Caco-2 (cell line): ENCODE data around the gene ABI3BP. TPM values are rescaled to one million over a fixed set of nuclear protein-coding genes. Genes with fewer than 3 reads are reported as not detected.

ENCODE experiments used
- BruUV-seq: library from RNA; stranded (reverse); fragments of 400-500 nt; replicated peaks from 2 replicates; lab custom pipeline; 2021; lab: Mats Ljungman, UMichigan
- CTCF ChIA-PET: fragments of 300-600 bp; sonication (Branson Sonifier 250); formaldehyde crosslinking; loops from one replicate; lab custom pipeline; 2022; ENCODE audit warnings: antibody characterized with exemption; lab: Charles Lee
- POLR2A ChIA-PET: fragments of 300-600 bp; sonication (Branson Sonifier 250); formaldehyde crosslinking; loops from one replicate; lab custom pipeline; 2022; ENCODE audit warnings: antibody characterized with exemption; lab: Charles Lee
- DNase-seq, 2 experiments: peaks; one replicate each; pipeline versions ENCODE4 v3.0.0 to v3.0.0-alpha.2; 2020 to 2022
- H3K27me3 ChIP-seq: replicated peaks from 2 replicates; pipeline ENCODE4 v1.6.0; 2011; ENCODE audit warnings: low read length; ENCODE audit not compliant: control insufficient read depth, insufficient read depth
- H3K36me3 ChIP-seq: 2 replicates; pipeline ENCODE4 v1.5.1; 2011; ENCODE audit warnings: low read length; ENCODE audit not compliant: control insufficient read depth, insufficient read depth
- H3K4me1 ChIP-seq: fragments of 250-450 bp; sonication (Bioruptor Pico); 2 replicates; pipeline ENCODE4 v1.5.1; 2020; ENCODE audit warnings: mild to moderate bottlenecking
- H3K4me3 ChIP-seq: 2 replicates; pipeline ENCODE4 v1.5.1; 2011; ENCODE audit warnings: low read depth, mild to moderate bottlenecking, control low read depth, low read length
- H3K9me3 ChIP-seq: fragments of 250-450 bp; sonication (Bioruptor Pico); 2 replicates; pipeline ENCODE4 v1.5.1; 2020; ENCODE audit warnings: mild to moderate bottlenecking, moderate library complexity
- H3K27ac Mint-ChIP-seq: one replicate; pipeline ENCODE4 v1.8.0; 2022; ENCODE audit warnings: mixed read lengths; ENCODE audit not compliant: unreplicated experiment
- H3K27me3 Mint-ChIP-seq: one replicate; pipeline ENCODE4 v1.8.0; 2022; ENCODE audit warnings: mixed read lengths; ENCODE audit not compliant: insufficient read depth, unreplicated experiment
- H3K36me3 Mint-ChIP-seq: one replicate; pipeline ENCODE4 v1.8.0; 2022; ENCODE audit warnings: mild to moderate bottlenecking, mixed read lengths; ENCODE audit not compliant: insufficient read depth, unreplicated experiment
- H3K4me1 Mint-ChIP-seq: one replicate; pipeline ENCODE4 v1.8.0; 2022; ENCODE audit warnings: low read depth, mixed read lengths; ENCODE audit not compliant: unreplicated experiment
- H3K4me3 Mint-ChIP-seq: one replicate; pipeline ENCODE4 v1.8.0; 2022; ENCODE audit warnings: mild to moderate bottlenecking, moderate library complexity, mixed read lengths; ENCODE audit not compliant: unreplicated experiment
- H3K9me3 Mint-ChIP-seq: one replicate; pipeline ENCODE4 v1.8.0; 2022; ENCODE audit warnings: mixed read lengths; ENCODE audit not compliant: unreplicated experiment
- CTCF ChIP-seq, 2 experiments: fragments of 200-600 bp in 1 of 2; IDR thresholded peaks; 1 replicate in 1 of 2; 2 replicates in 1 of 2; pipeline versions ENCODE4 v1.5.1 to v1.8.0; 2011 to 2022; ENCODE audit warnings: antibody characterized with exemption in 1 of 2, control low read depth in 1 of 2, inconsistent platforms in 1 of 2, low read depth in 1 of 2, low read length in 1 of 2, mild to moderate bottlenecking in 1 of 2, moderate library complexity in 1 of 2; ENCODE audit not compliant: insufficient read depth in 1 of 2, severe bottlenecking in 1 of 2, unreplicated experiment in 1 of 2
- intact Hi-C: fragments of 100-400 bp; cut with micrococcal nuclease; formaldehyde crosslinking; loops from one replicate; pipeline ENCODE4 v1.10.0; 2022; ENCODE audit not compliant: unreplicated experiment
- total RNA-seq: library from RNA; stranded (reverse); gene quantifications from 2 replicates; pipeline ENCODE4 v1.2.3, GENCODE V29; 2022

ABI3BP gene
- total RNA-seq, 1 experiment from 2014 or later: not detected

- intact Hi-C loops: no loop called here
- no peak for DNase-seq
- no TSS peak for BruUV-seq
- H3K27ac Mint-ChIP-seq: no peak overlapping the region
- Histone ChIP-seq H3K27me3 (no peaks in the 10 kb centered on the region; the same call in 1 of the 2 replicates), H3K4me1 (no peaks in the 10 kb centered on the region), H3K9me3 (no peaks in the 10 kb centered on the region), H3K36me3 (no peaks in the 10 kb centered on the region), H3K4me3 (no peak overlapping the region)
- ChIA-PET CTCF (no interaction called here), POLR2A (no interaction called here)
- H3K4me1 Mint-ChIP-seq: no peaks in the 10 kb centered on the region
- peaks cover 7% of the 10 kb centered on the region for H3K27me3 Mint-ChIP-seq
- no peaks in the 10 kb centered on the region for H3K36me3 Mint-ChIP-seq
- no peak for TF ChIP-seq CTCF (IDR thresholded peaks at IDR 0.05; ENCODE audit: insufficient read depth in 1 of 2, low read depth in 1 of 2, low read length in 1 of 2, severe bottlenecking in 1 of 2, unreplicated experiment in 1 of 2)
- no peak overlapping the region for H3K4me3 Mint-ChIP-seq
- H3K9me3 Mint-ChIP-seq: no peaks in the 10 kb centered on the region
These were observed 179.4 kb downstream of the ABI3BP start for GRCh38 chr3:100813828-100814227.

DNA sequence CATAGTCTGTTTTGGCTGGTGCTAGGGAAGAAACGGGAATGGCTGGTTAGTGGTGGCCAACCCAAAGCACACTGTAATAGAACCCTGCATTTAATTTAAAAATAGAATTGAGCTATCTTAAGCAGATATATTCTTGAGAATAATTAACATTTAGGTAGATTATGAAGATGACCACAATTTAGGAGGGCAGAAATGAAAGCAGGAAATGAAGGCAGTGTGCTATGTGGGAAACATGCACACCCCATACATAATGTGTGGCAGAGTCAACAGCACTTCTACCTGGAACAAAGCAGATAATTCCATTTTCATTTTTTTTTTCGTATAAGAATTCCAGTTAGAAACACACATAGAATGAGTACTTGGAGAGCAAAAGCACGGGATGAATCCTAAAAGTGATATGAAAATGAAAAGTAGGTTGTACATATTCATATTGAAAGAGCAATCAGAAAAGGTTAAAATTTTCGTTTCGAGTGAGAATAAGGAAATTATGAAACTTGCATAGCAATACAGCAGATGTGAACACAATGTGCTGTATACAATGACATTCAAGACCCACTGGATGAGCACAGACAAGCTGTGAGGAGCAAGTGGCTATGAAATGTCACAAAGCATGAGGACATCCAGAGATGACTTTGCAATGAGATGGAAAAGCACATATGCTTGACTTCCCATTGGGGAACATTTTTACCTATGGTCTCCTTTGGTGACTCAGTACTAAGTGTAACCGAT lies 181.3 kb downstream of the ABI3BP start:
- H3K9me3 ChIP-seq: no peaks in the 10 kb centered on the region
- H3K27ac Mint-ChIP-seq: no peak overlapping the region
- H3K4me1 Mint-ChIP-seq: no peaks in the 10 kb centered on the region
- ChIA-PET CTCF (no interaction called here), POLR2A (no interaction called here)
- no TSS peak for BruUV-seq
- no peaks in the 10 kb centered on the region for H3K27me3 ChIP-seq
- no peak overlapping the region for H3K4me3 ChIP-seq
- no peak for TF ChIP-seq CTCF (IDR thresholded peaks at IDR 0.05; ENCODE audit: insufficient read depth in 1 of 2, low read depth in 1 of 2, low read length in 1 of 2, severe bottlenecking in 1 of 2, unreplicated experiment in 1 of 2)
- no peak for DNase-seq
- no peaks in the 10 kb centered on the region for H3K36me3 ChIP-seq
- peaks cover 7% of the 10 kb centered on the region for H3K27me3 Mint-ChIP-seq
- H3K4me1 ChIP-seq: no peaks in the 10 kb centered on the region
- H3K4me3 Mint-ChIP-seq: no peak overlapping the region
- no peaks in the 10 kb centered on the region for H3K36me3 Mint-ChIP-seq
- intact Hi-C loops: no loop called here
- H3K9me3 Mint-ChIP-seq: no peaks in the 10 kb centered on the region

GRCh38 chr3:100810671-100811070 lies 182.6 kb downstream of the ABI3BP start:
- DNase-seq: no peak
- no peaks in the 10 kb centered on the region for H3K27me3 ChIP-seq
- Mint-ChIP-seq H3K36me3 (no peaks in the 10 kb centered on the region), H3K27me3 (peaks cover 4% of the 10 kb centered on the region), H3K4me1 (no peaks in the 10 kb centered on the region), H3K9me3 (no peaks in the 10 kb centered on the region), H3K4me3 (no peak overlapping the region), H3K27ac (no peak overlapping the region)
- TF ChIP-seq CTCF (IDR thresholded peaks at IDR 0.05; ENCODE audit: insufficient read depth in 1 of 2, low read depth in 1 of 2, low read length in 1 of 2, severe bottlenecking in 1 of 2, unreplicated experiment in 1 of 2): no peak
- no peaks in the 10 kb centered on the region for H3K4me1 ChIP-seq
- no peaks in the 10 kb centered on the region for H3K36me3 ChIP-seq
- no peak overlapping the region for H3K4me3 ChIP-seq
- CTCF ChIA-PET: no interaction called here
- no TSS peak for BruUV-seq
- H3K9me3 ChIP-seq: no peaks in the 10 kb centered on the region
- POLR2A ChIA-PET: no interaction called here
- intact Hi-C loops: no loop called here
